DMS53 treated with DMSO at 0.1 percent for 48 hours (cell line): ENCODE measurements around the gene FBXL4.

Experiments used
- DNase-seq: peaks from one replicate; lab custom pipeline; 2025; ENCODE audit not compliant: unreplicated experiment; lab: John Stamatoyannopoulos, UW

FBXL4 gene

DNA sequence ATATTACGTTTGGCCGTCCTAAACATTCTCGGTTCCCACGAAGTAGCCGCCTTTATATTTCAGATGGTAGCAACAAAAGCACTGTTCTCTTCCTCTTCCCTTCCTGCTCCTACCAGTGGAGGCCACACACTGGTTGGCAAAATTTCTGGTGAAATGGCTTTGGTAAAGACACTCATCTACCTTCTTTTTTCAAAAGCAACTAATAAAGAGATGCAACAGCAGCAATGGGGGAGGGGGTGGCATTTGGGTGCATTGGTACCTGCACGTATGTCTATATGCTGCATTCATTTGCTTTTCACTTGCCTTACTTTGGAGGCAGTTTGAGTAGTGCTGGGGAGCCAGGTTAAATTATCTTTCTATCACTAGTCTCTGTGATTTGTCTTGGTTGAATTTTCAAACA, 107.4 kb downstream of the FBXL4 start:
- DNase-seq = no peak

DNA sequence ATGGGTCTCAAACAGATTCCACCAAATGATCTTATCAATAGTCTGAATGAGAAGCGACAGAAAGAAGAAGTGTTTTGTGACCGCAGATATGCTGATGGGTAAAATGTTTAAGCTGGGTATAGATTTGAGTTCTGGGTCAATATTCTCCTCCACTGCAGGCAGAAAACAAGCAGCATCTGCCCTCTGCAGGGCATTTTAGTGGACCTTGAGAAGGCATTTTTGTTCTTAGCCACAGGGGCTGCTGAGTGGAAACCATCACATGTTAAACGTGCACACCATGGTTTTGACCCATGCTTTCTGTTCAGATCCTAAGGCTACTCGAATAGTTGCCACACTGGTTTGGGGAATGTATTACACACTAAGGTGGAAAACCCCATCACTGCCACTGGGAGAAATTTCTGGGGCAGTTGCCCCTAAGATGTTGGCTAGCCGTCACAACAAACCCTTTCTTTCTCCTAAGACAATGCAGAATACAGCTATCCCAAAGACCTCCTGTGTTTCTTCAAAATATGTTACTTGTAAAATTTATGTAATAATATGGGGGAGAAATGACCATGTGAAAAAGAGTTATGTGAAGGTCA, 107.9 kb downstream of the FBXL4 start:
- no peak for DNase-seq

DNA sequence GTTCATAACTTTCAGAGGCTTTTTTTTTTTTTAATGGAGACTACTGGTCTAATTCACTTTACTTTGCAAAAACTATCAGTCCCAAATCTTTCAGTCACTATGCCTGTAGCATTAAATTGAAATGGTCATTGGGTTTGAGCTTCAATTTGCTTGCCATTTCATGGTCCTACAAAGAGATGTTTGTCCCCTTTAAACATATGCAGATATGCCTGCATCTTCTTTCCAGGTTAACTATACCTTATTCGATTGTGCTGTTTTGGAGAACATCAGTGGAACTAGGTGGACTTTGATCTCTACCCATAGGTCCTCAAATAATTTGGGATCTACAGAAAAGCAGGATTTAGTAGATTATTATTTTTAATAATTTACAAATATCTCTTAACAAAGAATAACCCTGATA, 108.8 kb downstream of the FBXL4 start:
- DNase-seq = no peak

DNA sequence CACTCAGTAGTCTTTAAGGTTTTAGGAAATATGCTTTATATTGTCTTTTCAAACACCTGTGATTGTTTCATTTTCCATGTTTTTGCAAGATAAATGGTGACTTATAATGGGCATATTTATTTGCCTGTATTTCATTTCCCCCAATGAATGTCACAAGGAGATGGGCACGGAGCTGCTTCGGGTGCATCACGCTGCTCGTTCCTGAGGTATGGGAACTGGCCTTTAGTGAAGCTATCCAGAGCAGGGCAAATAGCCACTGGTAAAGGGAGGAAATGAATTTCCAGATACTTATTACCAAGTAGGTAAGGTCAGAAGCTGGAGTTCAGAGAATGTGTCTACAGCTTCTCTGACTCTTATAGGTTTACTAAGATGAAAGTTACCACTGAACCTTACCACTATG, 109.7 kb downstream of the FBXL4 start:
- no peak for DNase-seq

DNA sequence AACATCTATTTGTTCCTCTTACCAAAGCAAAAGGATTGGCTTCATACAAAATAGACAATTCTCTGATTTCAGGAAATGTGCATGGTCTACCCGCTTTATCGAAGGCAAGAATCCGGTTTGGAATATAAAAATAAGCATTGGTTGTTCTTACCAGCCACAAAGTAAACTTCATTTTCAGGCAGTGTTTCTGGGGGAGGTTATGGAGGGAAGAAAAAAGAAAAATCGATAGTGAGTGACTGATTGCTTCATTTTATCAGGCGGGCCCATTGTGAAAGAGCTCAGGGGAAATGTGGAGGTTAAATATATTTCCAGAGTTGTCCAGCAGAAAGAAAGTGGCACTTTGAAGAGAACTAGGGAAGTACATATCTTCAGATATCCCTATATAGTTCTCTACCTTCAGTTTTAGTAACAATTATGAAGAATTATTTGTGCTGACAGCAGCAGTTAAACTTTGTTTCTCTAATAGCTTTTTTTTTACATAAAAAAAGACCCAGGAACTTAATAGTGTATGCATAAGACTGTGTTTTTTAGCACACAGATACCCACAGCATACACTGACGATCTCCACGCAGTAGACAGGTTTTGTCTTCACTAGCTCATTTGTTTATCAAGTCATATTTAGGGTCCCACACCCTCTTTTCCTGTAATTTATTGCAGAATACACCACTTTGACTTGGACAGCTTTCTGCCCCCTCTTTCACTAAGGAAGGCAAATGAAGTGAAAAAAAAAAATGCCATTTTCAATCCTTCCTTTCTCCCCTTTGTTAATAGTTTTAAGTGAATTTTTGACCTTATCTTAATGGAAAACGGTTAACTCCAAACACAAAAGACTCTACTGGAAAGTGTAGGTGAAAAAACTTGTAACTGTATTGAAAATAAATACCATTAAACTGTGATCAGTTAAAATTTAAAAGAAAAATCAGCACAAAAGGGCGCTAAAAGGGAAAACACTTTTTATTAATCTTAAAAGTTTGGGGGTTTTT, 110.5 kb downstream of the FBXL4 start:
- DNase-seq = no peak

DNA sequence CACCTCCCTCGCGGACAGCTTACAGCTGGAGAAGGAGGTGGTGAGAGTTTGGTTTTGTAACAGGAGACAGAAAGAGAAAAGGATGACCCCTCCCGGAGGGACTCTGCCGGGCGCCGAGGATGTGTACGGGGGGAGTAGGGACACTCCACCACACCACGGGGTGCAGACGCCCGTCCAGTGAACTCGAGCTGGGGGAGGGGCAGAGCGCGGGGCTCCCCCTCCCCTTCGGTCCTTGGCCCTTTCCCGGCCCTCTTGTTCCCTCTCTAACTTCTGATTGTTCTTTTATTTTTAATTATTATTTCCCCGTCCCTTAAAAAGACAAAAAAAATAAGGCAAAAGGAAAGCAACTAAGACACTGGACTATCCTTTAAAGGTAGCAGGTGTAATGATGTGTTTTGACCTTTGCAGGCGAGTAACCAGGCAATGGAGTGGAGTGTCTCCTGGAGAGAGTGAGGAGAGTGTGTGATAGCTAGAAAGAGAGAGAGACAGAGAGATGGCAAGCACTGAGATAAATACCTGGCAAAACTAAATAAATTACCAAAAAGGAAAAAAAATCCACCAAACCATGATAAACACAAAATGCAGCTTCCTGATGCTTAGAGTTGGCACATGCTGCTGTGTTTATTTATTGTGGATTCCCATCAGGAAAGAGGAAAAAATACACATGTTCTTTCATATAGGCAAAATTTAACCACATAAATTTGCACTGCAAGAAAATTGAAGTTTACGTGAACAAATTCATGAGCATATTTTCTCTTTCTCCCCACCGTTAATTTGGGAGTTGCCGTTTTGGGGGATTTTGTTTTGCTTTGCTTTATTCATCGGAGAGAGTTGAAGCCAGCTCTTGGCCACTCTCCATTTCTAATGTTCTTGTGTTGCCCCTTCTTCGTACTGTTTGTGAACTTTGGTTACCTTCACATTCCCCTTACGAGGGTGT, 111.5 kb downstream of the FBXL4 start:
- DNase-seq = no peak

DNA sequence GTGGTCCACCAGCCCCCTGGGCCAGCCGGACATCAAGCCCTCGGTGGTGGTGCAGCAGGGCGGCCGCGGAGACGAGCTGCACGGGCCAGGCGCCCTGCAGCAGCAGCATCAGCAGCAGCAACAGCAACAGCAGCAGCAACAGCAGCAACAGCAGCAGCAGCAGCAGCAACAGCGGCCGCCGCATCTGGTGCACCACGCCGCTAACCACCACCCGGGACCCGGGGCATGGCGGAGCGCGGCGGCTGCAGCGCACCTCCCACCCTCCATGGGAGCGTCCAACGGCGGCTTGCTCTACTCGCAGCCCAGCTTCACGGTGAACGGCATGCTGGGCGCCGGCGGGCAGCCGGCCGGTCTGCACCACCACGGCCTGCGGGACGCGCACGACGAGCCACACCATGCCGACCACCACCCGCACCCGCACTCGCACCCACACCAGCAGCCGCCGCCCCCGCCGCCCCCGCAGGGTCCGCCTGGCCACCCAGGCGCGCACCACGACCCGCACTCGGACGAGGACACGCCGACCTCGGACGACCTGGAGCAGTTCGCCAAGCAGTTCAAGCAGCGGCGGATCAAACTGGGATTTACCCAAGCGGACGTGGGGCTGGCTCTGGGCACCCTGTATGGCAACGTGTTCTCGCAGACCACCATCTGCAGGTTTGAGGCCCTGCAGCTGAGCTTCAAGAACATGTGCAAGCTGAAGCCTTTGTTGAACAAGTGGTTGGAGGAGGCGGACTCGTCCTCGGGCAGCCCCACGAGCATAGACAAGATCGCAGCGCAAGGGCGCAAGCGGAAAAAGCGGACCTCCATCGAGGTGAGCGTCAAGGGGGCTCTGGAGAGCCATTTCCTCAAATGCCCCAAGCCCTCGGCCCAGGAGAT, 112.4 kb downstream of the FBXL4 start:
- DNase-seq = no peak

DNA sequence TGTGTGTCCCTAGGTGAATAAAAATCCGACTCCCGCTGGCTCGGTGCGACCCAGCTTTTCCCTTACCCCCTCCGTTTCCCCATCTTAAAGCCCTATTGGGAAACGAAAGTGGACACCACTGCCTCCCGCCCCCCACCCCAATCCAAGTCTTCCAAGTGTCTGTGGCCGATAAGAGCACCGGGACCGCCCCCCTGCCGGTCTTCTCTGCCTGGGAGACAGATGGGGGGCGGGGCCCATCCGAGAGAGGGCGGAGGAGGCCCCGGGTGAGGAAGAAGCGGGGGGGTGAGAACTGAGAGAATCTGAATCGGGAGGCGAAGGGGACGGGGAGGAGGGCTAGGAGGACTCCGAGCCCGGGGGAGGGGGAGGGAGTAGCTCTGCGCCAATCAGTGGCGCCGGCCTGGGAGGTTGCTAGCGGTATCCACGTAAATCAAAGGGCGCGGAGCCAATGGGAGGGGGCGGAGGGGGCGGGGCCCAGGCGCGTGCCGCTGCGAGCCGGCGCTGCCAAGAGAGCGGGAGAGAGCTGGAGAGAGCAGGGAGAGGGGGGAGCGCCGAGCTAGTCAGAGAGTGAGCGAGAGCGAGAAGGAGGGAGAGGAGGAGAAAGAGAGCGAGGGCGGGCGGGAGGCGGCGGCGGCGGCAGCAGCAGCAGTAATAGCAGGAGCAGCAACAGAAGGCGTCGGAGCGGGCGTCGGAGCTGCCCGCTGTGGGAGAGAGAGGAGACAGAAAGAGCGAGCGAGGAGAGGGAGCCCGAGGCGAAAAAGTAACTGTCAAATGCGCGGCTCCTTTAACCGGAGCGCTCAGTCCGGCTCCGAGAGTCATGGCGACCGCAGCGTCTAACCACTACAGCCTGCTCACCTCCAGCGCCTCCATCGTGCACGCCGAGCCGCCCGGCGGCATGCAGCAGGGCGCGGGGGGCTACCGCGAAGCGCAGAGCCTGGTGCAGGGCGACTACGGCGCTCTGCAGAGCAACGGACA, 113.4 kb downstream of the FBXL4 start, which contains the start of gene POU3F2:
Gene POU3F2, plus strand, starts transcription at position 515 of the 972 bp plus-strand sequence. Its CDS starts 300 bp downstream, at position 815.
- peak; percentile 87 for DNase-seq

DNA sequence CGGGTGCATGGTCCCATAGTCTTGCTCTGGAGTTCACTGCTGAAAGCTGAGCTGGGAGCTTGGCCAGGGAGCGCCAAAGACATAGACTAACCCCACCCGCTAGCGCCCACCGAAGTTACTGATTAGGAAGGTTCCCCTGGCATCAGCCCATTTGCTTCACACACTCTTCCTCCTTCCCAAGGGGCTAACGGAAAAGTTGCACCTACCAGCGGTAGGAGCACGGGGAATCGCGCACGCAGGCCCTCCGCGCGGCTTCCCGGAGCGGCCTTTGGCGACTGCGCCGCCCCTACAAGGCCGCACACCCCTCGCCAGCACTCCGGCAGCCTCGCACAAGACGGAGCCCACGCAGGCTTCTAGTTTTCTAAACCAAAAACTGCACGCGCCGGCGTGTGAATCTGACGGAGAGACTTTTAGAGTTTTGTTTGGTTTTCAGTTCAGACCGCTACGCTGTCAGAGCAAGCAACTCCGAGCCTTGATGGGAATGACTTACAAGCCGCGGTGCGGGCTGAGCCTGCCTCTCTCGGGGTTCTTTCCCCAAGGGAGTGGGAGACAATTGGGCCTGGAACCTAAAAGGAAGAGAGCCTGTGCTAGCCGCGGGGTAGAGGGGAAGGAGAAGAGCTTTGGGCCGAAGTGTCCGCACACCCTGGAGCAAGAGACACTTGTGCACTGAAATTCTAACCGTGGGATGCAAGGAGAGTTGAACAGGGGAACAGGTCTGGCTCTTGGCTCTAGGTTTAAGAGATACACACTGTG, 114.3 kb downstream of the FBXL4 start:
- peak; percentile 58 for DNase-seq

DNA sequence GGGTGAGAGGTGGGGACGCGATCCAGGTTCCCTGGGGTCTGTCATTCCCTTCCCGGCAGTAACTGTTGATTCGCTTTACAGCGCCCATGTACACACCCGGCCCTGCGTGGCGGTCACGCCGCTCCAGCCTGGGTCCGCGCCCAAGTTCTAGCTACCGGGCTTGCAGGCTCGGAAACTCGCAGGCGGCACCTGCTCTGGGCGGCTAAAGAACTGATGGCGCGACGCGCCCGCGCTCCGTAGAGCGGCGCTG, 114.8 kb downstream of the FBXL4 start:
- DNase-seq = peak; percentile 47

DNA sequence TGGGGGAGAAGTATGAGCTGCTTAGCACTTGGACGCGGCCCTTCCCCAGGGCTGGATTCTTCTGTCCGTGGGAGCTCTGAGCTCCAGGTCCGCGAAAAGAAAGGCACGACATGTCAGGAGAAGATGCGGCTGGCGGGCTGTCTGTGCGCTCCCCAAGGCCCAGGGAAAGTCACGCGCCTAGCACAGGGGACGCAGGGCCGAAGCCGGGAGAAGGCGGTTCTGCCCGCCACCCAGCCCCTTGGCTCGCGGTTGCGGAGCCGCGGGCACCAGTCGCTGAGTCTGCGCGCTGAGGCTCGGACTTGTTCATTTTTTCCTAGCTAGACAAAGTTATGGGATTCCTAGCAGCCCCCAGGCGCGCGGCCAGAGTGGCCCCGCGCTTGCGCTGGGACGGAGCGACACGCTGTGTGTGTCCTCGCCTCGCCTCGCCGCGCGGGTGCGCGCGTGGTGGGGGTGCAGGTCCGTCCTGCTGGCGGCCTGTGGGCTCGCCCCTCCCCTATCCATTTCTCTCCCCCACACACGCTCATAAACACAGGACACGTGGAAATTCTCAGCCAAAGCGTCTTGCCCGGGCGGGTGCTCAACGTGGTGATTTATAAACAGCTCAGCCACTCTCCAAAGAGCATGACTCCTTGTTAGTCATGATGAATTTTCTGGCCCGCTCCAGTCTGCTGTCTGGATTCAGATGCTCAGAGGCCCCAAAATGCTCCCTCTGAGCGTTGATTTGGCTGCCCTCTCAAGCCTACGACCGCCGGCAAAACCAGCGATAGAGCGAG, 115.3 kb downstream of the FBXL4 start:
- DNase-seq = peak; percentile 20

DNA sequence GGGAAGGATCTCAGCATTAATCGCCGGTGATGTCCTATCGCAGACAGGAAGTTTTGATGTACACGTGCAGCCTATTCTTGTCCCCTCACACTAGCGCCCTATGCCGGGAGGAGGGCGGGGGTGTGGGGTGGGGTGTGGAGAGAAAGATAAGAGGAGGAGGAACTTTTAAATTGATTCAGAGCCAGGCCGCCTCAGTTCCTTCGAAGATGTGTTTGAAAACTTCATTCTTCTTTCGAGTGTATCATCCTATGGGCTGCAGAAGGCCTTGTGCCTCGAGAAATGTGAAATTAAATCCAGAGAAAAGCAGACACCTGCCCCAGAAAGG, 115.8 kb downstream of the FBXL4 start:
- no peak for DNase-seq

DNA sequence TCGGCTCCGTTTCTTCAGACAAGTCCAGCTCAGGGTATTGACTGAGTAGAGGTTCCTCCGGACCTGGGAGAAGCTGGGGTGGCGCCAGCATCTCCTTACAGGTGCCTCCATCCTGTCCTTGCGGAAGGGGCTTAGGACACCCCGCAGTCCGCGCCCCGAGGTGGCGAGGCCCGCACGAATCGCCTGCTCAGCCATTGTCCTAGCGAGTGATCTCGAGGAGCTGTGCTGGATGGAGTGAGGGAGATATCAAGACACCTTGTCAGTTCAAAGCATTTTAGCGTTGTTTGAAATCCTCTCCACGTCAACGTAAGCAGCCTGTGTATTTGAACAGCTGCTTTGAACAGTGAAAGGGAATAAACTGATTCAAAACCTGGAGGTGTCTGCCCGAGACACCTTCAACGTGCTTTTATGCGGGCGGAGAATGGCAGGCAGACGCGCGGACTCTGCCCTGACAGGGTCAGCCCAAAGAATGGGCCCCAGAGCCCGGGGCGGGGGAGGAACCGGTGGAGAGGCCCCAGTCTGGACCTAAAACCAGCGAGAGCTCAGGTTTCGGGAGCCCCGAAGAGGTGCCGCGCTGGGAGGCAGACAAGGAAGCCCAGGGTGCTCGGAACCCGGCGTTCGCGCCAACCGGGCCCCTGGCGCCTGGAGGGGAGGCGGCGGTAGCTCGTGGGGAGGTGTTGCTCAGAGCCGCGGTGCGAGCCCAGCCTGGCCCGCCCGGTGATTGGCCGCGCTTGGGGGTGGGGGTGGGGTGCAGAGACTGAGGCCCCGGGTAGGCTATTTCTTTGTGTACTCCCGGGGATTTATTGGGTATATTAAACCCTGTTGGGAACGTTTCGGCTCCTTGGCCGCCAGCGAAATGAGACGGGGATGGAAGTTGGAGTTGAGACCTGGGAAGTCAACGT, 116.4 kb downstream of the FBXL4 start:
- peak; percentile 58 for DNase-seq

DNA sequence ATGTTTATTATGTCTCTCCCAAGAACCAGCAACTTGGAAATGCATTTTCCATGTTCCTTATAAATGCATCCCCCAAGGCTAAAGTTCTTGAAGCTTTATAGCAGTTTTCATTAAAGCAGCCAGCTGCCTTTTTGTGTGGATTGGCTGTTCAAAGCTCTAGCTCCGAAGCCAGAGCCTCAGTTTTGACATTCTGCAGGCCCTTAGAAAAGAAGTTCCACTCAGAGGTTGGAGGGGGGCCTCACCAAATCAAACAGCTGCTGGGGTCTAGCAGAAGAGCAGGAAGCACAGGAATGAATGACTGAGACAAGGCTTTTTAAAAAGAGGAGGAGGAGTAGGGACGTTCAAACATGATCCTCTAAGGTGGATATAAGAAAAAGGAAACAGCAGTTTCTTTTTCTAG, 117.6 kb downstream of the FBXL4 start:
- no peak for DNase-seq

DNA sequence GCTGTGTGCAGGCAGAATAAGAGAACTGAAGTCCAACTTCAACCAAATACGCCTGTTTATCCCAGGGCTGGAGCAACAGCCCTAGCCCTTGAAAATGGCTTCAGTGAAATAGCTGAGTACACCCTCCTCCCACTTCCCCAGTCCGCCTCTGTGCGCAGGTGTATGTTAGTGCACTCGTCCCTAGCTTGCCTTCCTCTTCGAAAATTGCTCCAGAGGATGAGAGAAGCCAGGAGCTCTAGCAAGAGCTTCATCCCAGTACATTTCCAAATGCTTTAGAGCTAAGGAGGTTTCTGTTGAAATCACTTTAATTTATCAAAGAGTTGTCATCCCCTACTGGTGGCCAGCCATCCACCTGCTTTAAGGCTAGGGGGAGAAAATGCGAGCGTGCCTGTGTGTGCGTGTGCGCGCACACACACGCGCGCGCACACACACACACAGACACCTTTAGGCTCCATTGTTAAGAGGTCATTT, 118.8 kb downstream of the FBXL4 start:
- DNase-seq = peak; percentile 67

DNA sequence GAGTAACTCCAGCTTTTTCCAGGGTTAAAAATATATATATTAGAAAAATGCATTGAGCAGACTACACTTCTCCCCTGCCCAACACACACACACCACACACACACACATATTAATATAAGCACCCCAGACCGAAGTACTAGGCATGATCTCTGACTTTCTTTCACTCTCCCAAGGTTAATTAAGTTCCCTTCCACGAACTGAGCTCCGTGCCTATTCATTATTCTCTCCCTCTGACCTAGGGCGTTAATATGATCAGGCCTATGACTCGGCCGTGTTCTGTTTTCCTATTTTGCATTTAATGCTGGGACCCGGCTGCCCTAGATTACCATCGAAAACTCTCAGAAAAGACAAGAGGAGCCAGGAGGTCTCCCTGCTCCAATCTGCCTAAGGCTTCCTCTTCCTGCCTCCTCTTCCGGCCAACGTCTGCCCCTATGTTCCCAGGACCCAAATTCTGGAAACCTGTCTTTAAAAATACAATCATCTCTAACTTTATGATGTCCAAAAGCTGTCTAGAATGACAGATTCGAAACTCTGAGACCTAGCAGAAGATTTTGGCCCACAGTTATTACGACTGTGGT, 119.4 kb downstream of the FBXL4 start:
- DNase-seq = no peak
